ENCODE data around the gene DROSHA. TPM values are rescaled to one million over a fixed set of nuclear protein-coding genes. Genes with fewer than 3 reads are reported as not detected.

DROSHA gene
- total and polyA plus RNA-seq, 2 of the 8 experiments (the other 6 are each of a cell fraction or from before 2014, with no cell fraction given) = 65.9 to 122 TPM

GRCh38 chr5:31442058-31442745 is 89.7 kb downstream of the DROSHA start (continued):
- TF ChIP-seq CHD7 (IDR thresholded peaks at IDR 0.05; ENCODE audit: insufficient replicate concordance, low read length) (no peak), CHD1 (IDR thresholded peaks at IDR 0.05; ENCODE audit: low read depth, low read length) (no peak), POU5F1 (IDR thresholded peaks at IDR 0.05; ENCODE audit: low read depth, low read length) (no peak), SP4 (IDR thresholded peaks at IDR 0.05; ENCODE audit: low read length) (no peak), RBBP5 (IDR thresholded peaks at IDR 0.05; ENCODE audit: borderline replicate concordance, low read depth, low read length) (no peak), SP2 (IDR thresholded peaks at IDR 0.05; ENCODE audit: low read length) (no peak), SRF (IDR thresholded peaks at IDR 0.05; ENCODE audit: low read depth, low read length) (no peak), PHF8 (conservative IDR thresholded peaks at IDR 0.05; ENCODE audit: low read depth, low read length) (no peak), TAF1 (IDR thresholded peaks at IDR 0.05; ENCODE audit: low read depth, low read length) (no peak), EP300 (IDR thresholded peaks at IDR 0.05; ENCODE audit: borderline replicate concordance in 1 of 2, low read depth in 2 of 2, low read length in 2 of 2) (no peak), TEAD4 (IDR thresholded peaks at IDR 0.05; ENCODE audit: low read depth, low read length) (no peak)

All from H1 (cell line).